KMS-11 (cell line): ENCODE results near the gene SNRNP27.

Experiments
- H2AFZ ChIP-seq: fragments of 200-600 bp; sonication (generic); 2 replicates; pipeline ENCODE4 v1.6.1; 2016; ENCODE audit warnings: antibody characterized with exemption, mixed run types, low read depth
- H3K27ac ChIP-seq: fragments of 200-600 bp; sonication (generic); 2 replicates; pipeline ENCODE4 v1.6.1; 2016; ENCODE audit warnings: mild to moderate bottlenecking, mixed run types
- H3K27me3 ChIP-seq: fragments of 200-600 bp; sonication (generic); 2 replicates; pipeline ENCODE4 v1.6.1; 2017; ENCODE audit warnings: mild to moderate bottlenecking, low read depth, mixed run types, moderate library complexity; ENCODE audit not compliant: insufficient read depth
- H3K36me3 ChIP-seq: fragments of 200-600 bp; sonication (generic); 2 replicates; pipeline ENCODE4 v1.6.1; 2017; ENCODE audit warnings: mild to moderate bottlenecking, mixed run types; ENCODE audit not compliant: insufficient read depth
- H3K4me1 ChIP-seq: fragments of 200-600 bp; sonication (generic); 2 replicates; pipeline ENCODE4 v1.6.1; 2016; ENCODE audit warnings: mild to moderate bottlenecking, low read depth, mixed run types; ENCODE audit not compliant: poor library complexity, severe bottlenecking
- H3K4me2 ChIP-seq: fragments of 200-600 bp; sonication (generic); 2 replicates; pipeline ENCODE4 v1.7.0; 2016; ENCODE audit warnings: mild to moderate bottlenecking, mixed run types
- H3K4me3 ChIP-seq: fragments of 200-600 bp; sonication (generic); IDR thresholded peaks from 2 replicates; pipeline ENCODE4 v1.6.1; 2017; ENCODE audit warnings: low read depth, low read length, mixed read lengths; ENCODE audit not compliant: insufficient read depth
- H3K79me2 ChIP-seq: fragments of 200-600 bp; sonication (generic); 2 replicates; pipeline ENCODE4 v1.6.1; 2016; ENCODE audit warnings: low read depth, mixed run types; ENCODE audit not compliant: insufficient read depth
- H3K9ac ChIP-seq: fragments of 200-600 bp; sonication (generic); 2 replicates; pipeline ENCODE4 v1.6.1; 2016; ENCODE audit warnings: mild to moderate bottlenecking, mixed run types
- H4K20me1 ChIP-seq: fragments of 200-600 bp; sonication (generic); 2 replicates; pipeline ENCODE4 v1.6.1; 2016; ENCODE audit warnings: mild to moderate bottlenecking, mixed run types; ENCODE audit not compliant: insufficient read depth
- TF ChIP-seq, protein P1 (sequence below): fragments of 200-600 bp; sonication (generic); conservative IDR thresholded peaks from 2 replicates; pipeline ENCODE4 v1.6.1; 2017; ENCODE audit warnings: low read depth, mild to moderate bottlenecking, antibody characterized with exemption, low read length, moderate library complexity, mixed read lengths

The SNRNP27 gene

DNA sequence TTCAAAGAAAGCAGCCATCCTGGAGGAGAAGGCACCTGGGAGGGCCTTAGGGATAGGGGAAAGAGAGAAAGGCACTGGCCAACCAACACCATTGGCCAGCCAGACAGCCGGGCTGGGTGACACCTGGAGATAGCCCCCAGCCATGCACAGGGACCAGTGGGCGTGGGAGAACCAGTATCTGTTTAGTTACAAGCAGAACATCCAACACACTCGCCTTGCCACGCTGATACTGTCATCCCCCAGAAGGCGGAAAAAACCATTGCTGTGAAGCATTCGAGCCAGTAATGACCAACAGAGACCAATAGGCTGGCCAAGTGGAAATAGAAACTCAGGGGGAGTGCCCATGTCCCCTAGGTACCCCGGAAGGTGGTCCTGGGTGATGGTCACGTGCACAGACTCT, 52.2 kb downstream of the SNRNP27 start:
- TF ChIP-seq, protein P1, sequence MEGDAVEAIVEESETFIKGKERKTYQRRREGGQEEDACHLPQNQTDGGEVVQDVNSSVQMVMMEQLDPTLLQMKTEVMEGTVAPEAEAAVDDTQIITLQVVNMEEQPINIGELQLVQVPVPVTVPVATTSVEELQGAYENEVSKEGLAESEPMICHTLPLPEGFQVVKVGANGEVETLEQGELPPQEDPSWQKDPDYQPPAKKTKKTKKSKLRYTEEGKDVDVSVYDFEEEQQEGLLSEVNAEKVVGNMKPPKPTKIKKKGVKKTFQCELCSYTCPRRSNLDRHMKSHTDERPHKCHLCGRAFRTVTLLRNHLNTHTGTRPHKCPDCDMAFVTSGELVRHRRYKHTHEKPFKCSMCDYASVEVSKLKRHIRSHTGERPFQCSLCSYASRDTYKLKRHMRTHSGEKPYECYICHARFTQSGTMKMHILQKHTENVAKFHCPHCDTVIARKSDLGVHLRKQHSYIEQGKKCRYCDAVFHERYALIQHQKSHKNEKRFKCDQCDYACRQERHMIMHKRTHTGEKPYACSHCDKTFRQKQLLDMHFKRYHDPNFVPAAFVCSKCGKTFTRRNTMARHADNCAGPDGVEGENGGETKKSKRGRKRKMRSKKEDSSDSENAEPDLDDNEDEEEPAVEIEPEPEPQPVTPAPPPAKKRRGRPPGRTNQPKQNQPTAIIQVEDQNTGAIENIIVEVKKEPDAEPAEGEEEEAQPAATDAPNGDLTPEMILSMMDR: no peak
- H3K36me3 ChIP-seq: no peaks in the 10 kb centered on the region
- no peak overlapping the region for H3K4me3 ChIP-seq
- H4K20me1 ChIP-seq: no peaks in the 10 kb centered on the region
- no peak overlapping the region for H3K4me2 ChIP-seq
- H3K9ac ChIP-seq: no peak overlapping the region
- H3K27ac ChIP-seq: no peak overlapping the region
- no peaks in the 10 kb centered on the region for H3K79me2 ChIP-seq
- H3K4me1 ChIP-seq: peaks cover 9% of the 10 kb centered on the region
- H2AFZ ChIP-seq: no peak overlapping the region
- no peaks in the 10 kb centered on the region for H3K27me3 ChIP-seq

- no peak overlapping the region for H2AFZ ChIP-seq
- no peak overlapping the region for H3K4me2 ChIP-seq
- H3K27me3 ChIP-seq: no peaks in the 10 kb centered on the region
- no peak overlapping the region for H3K9ac ChIP-seq
- H3K36me3 ChIP-seq: no peaks in the 10 kb centered on the region
- no peak overlapping the region for H3K27ac ChIP-seq
- peaks cover 9% of the 10 kb centered on the region for H3K4me1 ChIP-seq
- no peaks in the 10 kb centered on the region for H3K79me2 ChIP-seq
- TF ChIP-seq, protein P1: no peak
- no peaks in the 10 kb centered on the region for H4K20me1 ChIP-seq
- no peak overlapping the region for H3K4me3 ChIP-seq
Observed at GRCh38 chr2:69946351-69947324, 52.9 kb downstream of the SNRNP27 start.

GRCh38 chr2:69947325-69947931, 53.7 kb downstream of the SNRNP27 start:
- H3K79me2 ChIP-seq: no peaks in the 10 kb centered on the region
- TF ChIP-seq, protein P1: no peak
- H3K4me3 ChIP-seq: no peak overlapping the region
- no peaks in the 10 kb centered on the region for H3K27me3 ChIP-seq
- no peaks in the 10 kb centered on the region for H4K20me1 ChIP-seq
- no peak overlapping the region for H3K27ac ChIP-seq
- H3K36me3 ChIP-seq: no peaks in the 10 kb centered on the region
- peaks cover 9% of the 10 kb centered on the region for H3K4me1 ChIP-seq
- H3K9ac ChIP-seq: no peak overlapping the region
- H2AFZ ChIP-seq: no peak overlapping the region
- no peak overlapping the region for H3K4me2 ChIP-seq

DNA sequence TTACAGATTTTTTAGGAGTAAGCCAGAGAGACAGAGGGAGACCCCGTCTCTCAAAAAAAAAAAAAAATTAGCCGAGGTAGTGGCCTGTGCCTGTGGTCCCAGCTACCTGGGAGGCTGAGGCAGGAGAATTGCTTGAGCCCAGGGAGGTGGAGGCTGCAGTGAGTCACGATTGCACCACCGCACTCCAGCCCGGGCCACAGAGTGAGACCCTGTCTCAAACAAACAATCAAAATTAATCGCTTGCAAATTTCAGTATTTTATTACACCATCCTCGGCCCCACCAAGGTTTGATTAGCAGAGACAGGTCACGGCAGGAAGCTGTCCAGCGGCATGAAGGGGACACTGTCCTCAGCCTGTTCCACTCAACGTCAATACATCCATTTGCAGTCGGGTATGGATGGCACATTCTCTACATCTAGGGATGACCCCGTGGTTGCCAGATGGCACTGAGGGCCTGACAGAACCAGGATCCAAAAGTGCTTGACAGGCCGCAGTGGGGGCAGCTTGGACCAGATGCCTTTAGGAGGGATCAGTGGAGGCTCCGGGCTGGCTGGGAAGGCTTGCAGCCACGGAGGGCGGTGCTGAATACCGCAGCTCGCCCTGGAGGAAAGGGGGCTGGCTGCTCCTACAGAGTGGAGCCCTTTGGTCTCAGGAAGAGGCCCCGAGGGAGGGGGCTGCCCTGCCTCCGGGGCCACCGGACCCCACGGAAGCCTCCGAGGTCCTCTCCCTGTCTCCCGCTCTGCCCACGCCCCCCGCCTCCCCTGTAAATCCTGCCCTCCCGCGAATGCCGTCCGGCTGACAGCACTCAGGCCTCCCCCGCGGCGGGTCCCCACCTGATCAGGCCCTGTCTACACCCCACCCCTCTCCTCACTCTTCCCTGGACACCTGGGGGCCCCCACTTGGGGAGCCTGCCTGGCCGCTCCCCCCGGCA, 54.5 kb downstream of the SNRNP27 start:
- TF ChIP-seq, protein P1: no peak
- Histone ChIP-seq H3K27ac (no peak overlapping the region), H3K9ac (no peak overlapping the region), H3K4me2 (no peak overlapping the region), H4K20me1 (no peaks in the 10 kb centered on the region), H2AFZ (no peak overlapping the region), H3K36me3 (no peaks in the 10 kb centered on the region), H3K79me2 (no peaks in the 10 kb centered on the region), H3K4me1 (peaks cover 9% of the 10 kb centered on the region), H3K27me3 (no peaks in the 10 kb centered on the region), H3K4me3 (no peak overlapping the region)
